Kidney tubule cell (primary cell): ENCODE results near the gene THUMPD2.

Experiments
- DNase-seq: peaks from one replicate; pipeline ENCODE4 v3.0.0-alpha.2; 2018; ENCODE audit warnings: low spot score

The THUMPD2 gene

DNA sequence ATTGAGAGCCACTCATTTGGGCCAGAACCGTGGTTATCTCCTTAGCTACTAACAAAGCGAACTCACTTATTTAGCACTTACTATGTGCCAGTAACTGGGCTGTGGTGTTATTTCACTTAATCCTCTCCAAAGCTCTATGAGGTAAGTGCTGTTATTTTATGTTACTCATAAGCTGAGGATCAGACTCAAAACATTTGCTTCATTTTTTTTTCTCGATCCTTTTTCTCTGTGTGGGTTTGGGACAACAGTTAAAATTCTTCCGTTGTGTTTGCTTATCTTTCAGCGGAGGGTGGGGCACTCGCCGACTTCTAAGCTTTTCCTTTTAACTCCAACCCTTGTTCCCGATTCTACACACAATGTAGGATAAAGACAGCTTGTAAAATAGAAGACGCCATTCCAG lies 60.6 kb downstream of the THUMPD2 start:
- no peak for DNase-seq

DNA sequence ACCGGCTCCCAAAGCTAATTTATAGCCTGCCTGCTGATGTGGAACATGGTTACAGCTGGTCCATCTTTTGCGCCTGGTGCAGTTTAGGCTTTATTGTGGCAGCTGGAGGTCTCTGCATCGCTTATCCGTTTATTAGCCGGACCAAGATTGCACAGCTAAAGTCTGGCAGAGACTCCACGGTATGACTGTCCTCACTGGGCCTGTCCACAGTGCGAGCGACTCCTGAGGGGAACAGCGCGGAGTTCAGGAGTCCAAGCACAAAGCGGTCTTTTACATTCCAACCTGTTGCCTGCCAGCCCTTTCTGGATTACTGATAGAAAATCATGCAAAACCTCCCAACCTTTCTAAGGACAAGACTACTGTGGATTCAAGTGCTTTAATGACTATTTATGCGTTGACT lies 62.0 kb downstream of the THUMPD2 start:
- DNase-seq, result no peak

DNA sequence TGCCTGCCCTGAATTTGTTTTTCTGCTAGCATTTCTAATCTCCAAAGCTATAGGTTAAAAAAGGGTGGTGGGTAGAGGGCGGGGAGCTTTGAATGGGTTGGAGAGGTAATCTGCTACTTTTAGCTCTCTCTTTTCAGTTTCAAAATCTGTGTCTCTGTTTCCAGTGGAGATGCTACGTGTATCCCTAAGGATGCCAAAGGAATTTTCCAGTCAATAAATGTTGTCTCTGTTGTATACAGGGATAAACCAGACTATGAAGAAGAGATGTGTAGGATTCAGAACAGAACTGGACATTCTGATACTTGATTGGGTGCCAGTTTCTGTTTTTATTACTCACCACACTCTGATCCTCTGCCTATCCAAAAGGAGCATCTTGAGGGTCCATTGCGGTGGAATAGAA lies 63.2 kb downstream of the THUMPD2 start:
- DNase-seq, result no peak

GRCh38 chr2:39715095-39715494 lies 64.0 kb downstream of the THUMPD2 start:
- DNase-seq, result no peak

GRCh38 chr2:39712953-39713352 lies 66.1 kb downstream of the THUMPD2 start:
- no peak for DNase-seq

GRCh38 chr2:39710807-39711206 lies 68.3 kb downstream of the THUMPD2 start:
- no peak for DNase-seq

DNA sequence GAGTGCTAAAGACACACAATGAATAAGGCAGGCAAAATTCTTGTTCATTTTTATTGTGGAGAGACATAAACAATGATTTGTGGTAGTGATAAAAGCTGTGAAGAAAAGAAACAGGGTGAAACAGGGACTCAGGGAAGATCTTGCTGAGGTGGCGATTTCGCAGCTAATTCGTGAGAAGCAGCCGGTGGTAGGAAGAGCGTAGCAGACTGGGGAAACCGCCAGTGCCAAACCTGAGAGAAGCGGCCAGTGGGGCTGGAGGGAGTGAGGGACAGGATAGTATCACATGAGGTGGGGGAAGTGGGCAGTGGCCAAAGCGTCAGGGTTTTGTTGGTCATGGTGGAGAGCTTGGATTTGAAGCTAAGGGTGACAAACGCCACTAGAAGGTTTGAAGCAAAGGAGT lies 71.1 kb downstream of the THUMPD2 start:
- no peak for DNase-seq

DNA sequence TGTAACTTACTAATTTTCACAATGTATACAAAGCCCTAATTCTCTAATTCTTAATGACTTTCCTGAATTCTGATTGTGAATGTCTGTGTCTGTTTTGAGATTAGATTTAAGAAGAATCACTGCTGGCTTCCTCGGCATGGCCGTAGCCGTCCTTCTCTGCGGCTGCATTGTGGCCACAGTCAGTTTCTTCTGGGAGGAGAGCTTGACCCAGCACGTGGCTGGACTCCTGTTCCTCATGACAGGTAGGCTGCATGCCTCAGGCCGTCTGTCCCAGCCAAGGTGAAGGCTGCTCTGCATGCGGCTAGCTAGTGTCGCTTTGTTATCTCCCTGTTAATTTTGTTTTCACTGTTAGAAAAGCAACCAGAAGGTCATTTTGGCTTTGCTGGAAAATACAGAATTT lies 72.1 kb downstream of the THUMPD2 start:
- DNase-seq, result no peak

GRCh38 chr2:39706312-39706711 lies 72.7 kb downstream of the THUMPD2 start:
- no peak for DNase-seq

DNA sequence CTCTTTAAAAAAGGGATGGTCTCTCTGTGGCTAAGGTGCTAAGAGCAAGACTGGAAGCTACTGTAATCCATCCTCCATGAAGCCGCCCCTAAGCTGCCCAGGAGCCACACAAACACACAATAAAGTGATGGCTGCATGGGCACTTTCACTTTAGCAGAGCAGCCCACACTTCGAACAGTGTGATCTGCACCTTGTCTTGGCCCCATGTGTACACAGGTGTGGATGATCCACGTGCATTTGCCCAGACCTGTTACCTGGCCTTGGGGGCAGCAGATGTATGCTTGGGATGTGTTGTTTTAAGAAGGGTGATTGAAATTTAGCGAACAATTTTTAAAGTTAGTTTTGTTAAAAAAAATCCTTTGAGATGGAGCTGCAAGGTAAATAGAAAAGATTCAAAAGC lies 73.4 kb downstream of the THUMPD2 start:
- DNase-seq, result no peak

- DNase-seq, result no peak
These were observed 74.5 kb downstream of the THUMPD2 start for GRCh38 chr2:39704540-39704939.

GRCh38 chr2:39703181-39703872 lies 75.7 kb downstream of the THUMPD2 start:
- no peak for DNase-seq

DNA sequence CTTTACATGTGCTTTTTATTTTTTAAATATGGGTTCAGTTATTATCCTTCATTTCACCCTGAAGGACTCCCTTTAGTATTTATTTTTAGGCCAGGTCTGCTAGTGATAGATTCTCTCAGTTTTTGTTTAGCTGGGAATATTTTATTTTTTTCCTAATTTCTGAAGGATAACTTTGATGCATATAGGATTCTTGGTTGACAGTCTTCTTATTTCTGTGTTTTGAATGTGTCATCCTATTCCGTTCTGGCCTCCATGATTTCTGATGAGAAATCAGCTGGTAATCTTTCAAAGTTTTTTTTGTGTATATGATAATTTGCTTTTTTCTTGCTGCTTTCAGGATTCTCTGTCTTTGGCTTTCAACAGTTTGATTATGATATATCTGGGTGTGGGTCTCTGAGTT lies 77.9 kb downstream of the THUMPD2 start:
- DNase-seq, result no peak

DNA sequence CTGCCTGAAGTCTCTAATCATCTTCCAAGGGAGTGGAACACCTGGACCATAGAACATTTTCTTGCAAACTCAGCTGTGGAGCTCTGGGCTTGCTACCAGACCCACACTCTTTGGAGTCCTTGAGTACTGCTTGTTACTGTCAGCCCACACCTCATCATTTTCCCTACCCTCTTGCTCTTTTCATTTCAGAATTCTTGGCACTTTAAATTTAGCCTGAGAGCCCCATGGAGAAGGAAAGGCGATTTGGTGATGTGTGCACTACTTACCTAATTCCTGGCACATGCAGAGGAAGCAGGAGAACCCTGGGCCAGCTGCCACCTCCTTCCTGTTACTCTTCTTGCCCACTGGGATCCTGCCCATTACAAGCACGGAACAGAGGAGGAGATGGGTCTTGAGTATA lies 81.6 kb downstream of the THUMPD2 start:
- DNase-seq, result no peak

- DNase-seq, result peak; percentile 38
These were observed 82.2 kb downstream of the THUMPD2 start for GRCh38 chr2:39696838-39697237.

DNA sequence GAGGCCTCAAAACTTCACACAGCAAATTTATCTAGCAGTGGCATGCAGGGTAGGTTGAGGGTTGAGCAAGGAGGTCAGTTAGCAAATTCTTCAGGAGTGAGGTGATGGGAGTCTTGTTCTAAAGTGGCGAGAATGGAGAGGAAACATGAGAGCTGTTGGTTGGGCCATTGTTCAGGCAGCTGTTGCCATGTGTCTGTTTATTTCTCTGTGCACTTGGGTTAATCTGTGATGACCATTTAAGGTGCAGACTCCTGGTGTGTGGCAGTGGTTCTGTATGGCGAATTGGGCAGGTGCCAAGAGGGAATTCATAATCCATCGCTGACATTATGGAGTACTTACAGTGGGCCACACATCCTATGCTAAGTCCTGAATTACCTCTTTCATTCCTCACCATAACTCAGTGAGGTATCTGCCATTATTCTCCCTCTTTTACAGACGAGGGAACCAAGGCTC lies 82.9 kb downstream of the THUMPD2 start:
- peak; percentile 73 for DNase-seq

- no peak for DNase-seq
These were observed 85.8 kb downstream of the THUMPD2 start for GRCh38 chr2:39693245-39693644.

DNA sequence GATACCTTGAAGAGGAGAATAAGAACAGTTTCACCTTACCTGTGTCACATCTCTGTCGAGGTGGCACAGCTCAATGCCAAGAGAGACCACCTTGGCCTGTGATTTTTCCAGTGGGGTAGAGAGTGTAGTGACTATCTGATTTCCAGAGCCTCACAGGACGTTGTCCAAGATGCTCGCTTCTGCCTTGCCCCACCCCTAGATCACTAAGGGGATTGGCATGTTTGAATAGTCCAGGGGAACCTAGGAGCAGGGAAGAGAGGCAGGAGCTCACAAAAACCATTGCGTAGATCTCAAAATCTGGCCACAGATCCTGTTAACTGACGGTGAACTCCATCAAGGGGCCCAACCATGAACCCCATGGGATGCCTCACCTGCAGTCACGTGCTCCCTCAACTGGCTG lies 89.2 kb downstream of the THUMPD2 start:
- DNase-seq, result no peak

GRCh38 chr2:39689272-39689841 lies 89.7 kb downstream of the THUMPD2 start:
- DNase-seq, result no peak

GRCh38 chr2:39688181-39688580 lies 90.9 kb downstream of the THUMPD2 start:
- DNase-seq, result no peak

GRCh38 chr2:39686456-39686855 lies 92.6 kb downstream of the THUMPD2 start:
- no peak for DNase-seq
